Measurements from ENCODE around the gene MIGA1.

Gene MIGA1

DNA sequence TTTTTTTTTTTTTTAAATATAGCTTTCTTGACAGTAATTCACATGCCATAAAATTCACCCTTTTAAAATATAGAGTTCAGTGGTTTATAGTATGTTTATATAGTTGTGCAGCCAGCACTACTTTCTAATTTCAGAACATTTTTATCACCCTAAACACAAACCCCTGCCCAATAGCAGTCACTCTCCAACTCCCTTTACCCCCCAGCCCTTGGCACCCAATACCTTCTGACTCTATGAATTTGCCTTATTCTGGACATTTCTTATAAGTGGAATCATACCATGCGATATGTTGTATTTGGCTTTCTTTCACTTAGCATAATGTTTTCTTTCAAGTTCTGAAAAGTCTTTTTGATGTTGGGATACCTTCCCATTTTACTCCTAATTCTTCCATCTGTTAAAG, 66.5 kb downstream of the MIGA1 start:
- H3K4me3 ChIP-seq (ENCODE audit: insufficient read depth, low read depth, low read length, poor library complexity, severe bottlenecking): no peak overlapping the region
- no peak overlapping the region for H3K27ac ChIP-seq (ENCODE audit: insufficient read depth, low read length, poor library complexity, severe bottlenecking)
- H3K4me1 ChIP-seq (ENCODE audit: control insufficient read depth, insufficient read depth, low read length, poor library complexity, severe bottlenecking): no peaks in the 10 kb centered on the region
- H3K27me3 ChIP-seq (replicated peaks; ENCODE audit: control insufficient read depth, insufficient read depth, low read length, poor library complexity, severe bottlenecking): no peaks in the 10 kb centered on the region
- H3K9me3 ChIP-seq (ENCODE audit: control insufficient read depth, low read length): no peaks in the 10 kb centered on the region
- no peak for DNase-seq
- peaks cover 6% of the 10 kb centered on the region for H3K36me3 ChIP-seq (ENCODE audit: control insufficient read depth, insufficient read depth, low read length)

DNA sequence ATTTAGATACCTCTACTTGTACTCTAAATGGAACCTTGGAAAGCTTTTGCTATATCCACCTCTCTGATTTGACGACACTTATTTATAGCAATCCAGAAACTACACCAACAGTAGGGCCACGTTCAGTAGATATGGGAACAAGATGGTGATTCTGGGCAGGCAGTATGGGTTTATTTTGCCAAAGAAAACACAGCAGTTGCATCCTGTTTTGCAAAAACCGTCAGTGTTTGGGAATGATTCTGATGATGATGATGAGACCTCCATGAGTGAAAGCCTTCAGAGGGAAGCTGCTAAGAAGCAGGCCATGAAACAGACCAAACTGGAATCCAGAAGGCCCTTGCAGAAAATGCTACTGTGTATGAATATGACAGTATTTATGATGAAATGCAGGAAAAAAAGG, 67.5 kb downstream of the MIGA1 start:
- DNase-seq: no peak
- H3K4me1 ChIP-seq (ENCODE audit: control insufficient read depth, insufficient read depth, low read length, poor library complexity, severe bottlenecking): no peaks in the 10 kb centered on the region
- H3K36me3 ChIP-seq (ENCODE audit: control insufficient read depth, insufficient read depth, low read length): peaks cover 6% of the 10 kb centered on the region
- no peaks in the 10 kb centered on the region for H3K27me3 ChIP-seq (replicated peaks; ENCODE audit: control insufficient read depth, insufficient read depth, low read length, poor library complexity, severe bottlenecking)
- no peak overlapping the region for H3K4me3 ChIP-seq (ENCODE audit: insufficient read depth, low read depth, low read length, poor library complexity, severe bottlenecking)
- H3K9me3 ChIP-seq (ENCODE audit: control insufficient read depth, low read length): no peaks in the 10 kb centered on the region
- H3K27ac ChIP-seq (ENCODE audit: insufficient read depth, low read length, poor library complexity, severe bottlenecking): no peak overlapping the region

DNA sequence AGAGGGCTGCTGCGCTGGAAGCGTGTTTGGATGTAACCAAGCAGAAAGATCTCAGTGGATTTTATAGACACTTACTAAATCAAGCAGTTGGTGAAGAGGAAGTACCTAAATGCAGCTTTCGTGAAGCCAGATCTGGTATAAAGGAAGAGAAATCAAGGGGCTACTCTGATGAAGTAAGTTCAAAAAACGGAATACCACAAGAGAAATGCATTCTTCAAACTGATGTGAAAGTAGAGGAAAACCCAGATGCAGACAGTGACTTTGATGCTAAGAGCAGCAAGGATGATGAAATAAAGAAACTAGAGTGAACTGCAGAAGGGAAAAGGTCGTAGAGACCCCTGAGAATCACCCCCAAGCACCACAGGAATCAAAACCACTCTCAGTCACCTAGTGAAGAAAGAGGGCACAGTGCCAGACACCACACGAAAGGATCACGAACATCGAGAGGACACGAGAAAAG, 68.2 kb downstream of the MIGA1 start:
- Histone ChIP-seq H3K27me3 (replicated peaks; ENCODE audit: control insufficient read depth, insufficient read depth, low read length, poor library complexity, severe bottlenecking) (no peaks in the 10 kb centered on the region), H3K36me3 (ENCODE audit: control insufficient read depth, insufficient read depth, low read length) (peaks cover 6% of the 10 kb centered on the region), H3K4me3 (ENCODE audit: insufficient read depth, low read depth, low read length, poor library complexity, severe bottlenecking) (no peak overlapping the region), H3K4me1 (ENCODE audit: control insufficient read depth, insufficient read depth, low read length, poor library complexity, severe bottlenecking) (no peaks in the 10 kb centered on the region), H3K9me3 (ENCODE audit: control insufficient read depth, low read length) (no peaks in the 10 kb centered on the region), H3K27ac (ENCODE audit: insufficient read depth, low read length, poor library complexity, severe bottlenecking) (no peak overlapping the region)
- no peak for DNase-seq

DNA sequence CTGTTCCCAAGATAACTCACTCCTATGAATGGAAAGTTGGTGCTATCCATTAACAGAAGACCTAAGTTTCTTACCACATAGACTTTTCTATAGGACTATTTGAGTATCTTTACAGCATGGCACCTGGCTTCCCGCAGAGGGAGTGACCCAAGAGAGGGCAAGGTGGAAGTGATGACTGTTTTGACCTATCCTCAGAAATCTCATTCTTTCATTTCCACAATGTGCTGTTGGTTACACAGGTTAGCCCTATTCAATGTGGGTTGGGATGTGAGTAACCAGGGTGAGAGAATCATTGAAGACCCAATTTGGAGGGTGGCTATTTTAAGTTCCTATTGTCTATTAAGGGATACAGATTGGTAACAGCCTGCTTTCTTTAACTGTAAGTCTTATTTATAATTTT, 70.6 kb downstream of the MIGA1 start:
- Histone ChIP-seq H3K27ac (ENCODE audit: insufficient read depth, low read length, poor library complexity, severe bottlenecking) (no peak overlapping the region), H3K27me3 (replicated peaks; ENCODE audit: control insufficient read depth, insufficient read depth, low read length, poor library complexity, severe bottlenecking) (no peaks in the 10 kb centered on the region), H3K4me3 (ENCODE audit: insufficient read depth, low read depth, low read length, poor library complexity, severe bottlenecking) (no peak overlapping the region), H3K9me3 (ENCODE audit: control insufficient read depth, low read length) (no peaks in the 10 kb centered on the region), H3K36me3 (ENCODE audit: control insufficient read depth, insufficient read depth, low read length) (no peaks in the 10 kb centered on the region), H3K4me1 (ENCODE audit: control insufficient read depth, insufficient read depth, low read length, poor library complexity, severe bottlenecking) (no peaks in the 10 kb centered on the region)
- DNase-seq: no peak

DNA sequence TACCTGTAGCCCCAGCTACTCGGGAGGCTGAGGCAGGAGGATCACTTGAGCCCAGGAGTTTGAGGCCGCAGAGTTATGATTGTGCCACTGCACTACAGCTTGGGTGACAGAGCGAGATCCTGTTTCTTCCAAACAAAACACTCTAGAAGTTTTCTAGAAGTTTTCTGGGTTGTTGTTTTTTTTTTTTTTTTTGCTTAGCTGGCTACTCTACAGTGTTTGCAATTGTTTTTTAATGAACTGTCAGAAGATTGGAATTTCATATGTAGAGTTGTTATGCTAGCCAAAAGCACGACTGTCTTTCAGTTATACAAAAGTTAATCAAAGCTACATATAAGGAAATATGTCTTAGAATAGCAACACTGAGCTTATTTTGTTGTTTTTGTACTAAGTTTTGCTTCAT, 78.1 kb downstream of the MIGA1 start:
- no peak overlapping the region for H3K27ac ChIP-seq (ENCODE audit: insufficient read depth, low read length, poor library complexity, severe bottlenecking)
- H3K27me3 ChIP-seq (replicated peaks; ENCODE audit: control insufficient read depth, insufficient read depth, low read length, poor library complexity, severe bottlenecking): no peaks in the 10 kb centered on the region
- H3K9me3 ChIP-seq (ENCODE audit: control insufficient read depth, low read length): no peaks in the 10 kb centered on the region
- no peak for DNase-seq
- no peaks in the 10 kb centered on the region for H3K4me1 ChIP-seq (ENCODE audit: control insufficient read depth, insufficient read depth, low read length, poor library complexity, severe bottlenecking)
- H3K36me3 ChIP-seq (ENCODE audit: control insufficient read depth, insufficient read depth, low read length): peaks cover 10% of the 10 kb centered on the region
- H3K4me3 ChIP-seq (ENCODE audit: insufficient read depth, low read depth, low read length, poor library complexity, severe bottlenecking): no peak overlapping the region

DNA sequence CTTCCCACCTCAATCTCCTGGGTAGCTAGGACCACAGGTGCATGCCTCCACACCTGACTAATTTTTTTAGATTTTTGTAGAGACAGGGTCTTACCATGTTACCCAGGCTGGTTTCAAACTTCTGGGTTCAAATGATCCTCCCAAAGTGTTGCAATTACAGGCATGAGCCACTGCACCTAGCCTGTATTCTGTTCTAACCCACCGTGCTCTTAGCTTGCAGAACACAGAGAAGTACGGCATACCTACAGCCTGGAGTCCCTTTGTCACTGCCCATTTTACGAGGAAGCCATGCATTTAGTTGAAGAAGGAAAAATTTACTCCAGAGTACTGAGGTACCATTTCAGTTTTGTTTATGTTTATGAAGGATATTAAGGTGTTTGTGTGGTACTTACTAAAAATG, 79.3 kb downstream of the MIGA1 start:
- H3K27me3 ChIP-seq (replicated peaks; ENCODE audit: control insufficient read depth, insufficient read depth, low read length, poor library complexity, severe bottlenecking): no peaks in the 10 kb centered on the region
- no peak overlapping the region for H3K27ac ChIP-seq (ENCODE audit: insufficient read depth, low read length, poor library complexity, severe bottlenecking)
- H3K9me3 ChIP-seq (ENCODE audit: control insufficient read depth, low read length): no peaks in the 10 kb centered on the region
- H3K36me3 ChIP-seq (ENCODE audit: control insufficient read depth, insufficient read depth, low read length): peaks cover 10% of the 10 kb centered on the region
- H3K4me1 ChIP-seq (ENCODE audit: control insufficient read depth, insufficient read depth, low read length, poor library complexity, severe bottlenecking): no peaks in the 10 kb centered on the region
- no peak overlapping the region for H3K4me3 ChIP-seq (ENCODE audit: insufficient read depth, low read depth, low read length, poor library complexity, severe bottlenecking)
- DNase-seq: no peak

DNA sequence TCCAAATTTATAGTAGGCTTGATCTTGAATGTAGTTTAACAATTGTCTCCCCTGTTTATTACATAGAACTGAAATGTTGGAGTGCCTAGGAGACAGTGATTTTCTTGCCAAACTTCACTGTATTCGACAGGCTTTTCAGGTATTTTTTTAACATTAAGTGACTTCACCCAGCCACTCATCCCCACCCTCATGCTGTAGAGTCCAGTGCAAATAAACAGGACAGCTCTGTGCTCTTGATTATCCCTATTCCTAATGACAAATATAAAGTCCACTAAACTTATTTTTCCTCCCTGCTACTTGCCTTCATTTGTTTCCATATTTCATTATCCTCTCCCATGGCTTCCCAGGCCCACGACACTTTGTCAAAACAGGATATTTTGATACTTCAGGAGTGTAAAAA, 79.8 kb downstream of the MIGA1 start:
- no peaks in the 10 kb centered on the region for H3K4me1 ChIP-seq (ENCODE audit: control insufficient read depth, insufficient read depth, low read length, poor library complexity, severe bottlenecking)
- H3K9me3 ChIP-seq (ENCODE audit: control insufficient read depth, low read length): no peaks in the 10 kb centered on the region
- H3K4me3 ChIP-seq (ENCODE audit: insufficient read depth, low read depth, low read length, poor library complexity, severe bottlenecking): no peak overlapping the region
- H3K27me3 ChIP-seq (replicated peaks; ENCODE audit: control insufficient read depth, insufficient read depth, low read length, poor library complexity, severe bottlenecking): no peaks in the 10 kb centered on the region
- DNase-seq: no peak
- peaks cover 10% of the 10 kb centered on the region for H3K36me3 ChIP-seq (ENCODE audit: control insufficient read depth, insufficient read depth, low read length)
- H3K27ac ChIP-seq (ENCODE audit: insufficient read depth, low read length, poor library complexity, severe bottlenecking): no peak overlapping the region

DNA sequence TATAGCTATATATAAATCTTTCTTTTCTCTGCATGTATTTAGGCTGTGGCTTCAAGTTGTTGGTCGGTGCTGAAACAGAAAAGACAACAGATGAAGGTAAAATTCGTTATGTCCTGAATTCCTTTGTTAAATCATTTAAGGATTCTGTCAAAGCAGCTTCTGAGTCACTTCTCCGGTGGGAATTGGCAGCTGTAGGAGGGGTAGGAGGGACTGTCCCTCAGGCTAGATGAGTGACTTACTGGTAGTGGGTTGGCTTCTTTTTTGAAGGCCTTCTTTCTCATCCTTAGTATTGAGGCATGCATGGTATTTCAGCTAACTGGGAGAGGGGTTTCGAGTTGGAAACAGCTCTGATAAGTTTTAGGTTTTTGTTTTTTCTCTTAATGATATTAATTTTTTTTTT, 86.8 kb downstream of the MIGA1 start:
- Histone ChIP-seq H3K4me1 (ENCODE audit: control insufficient read depth, insufficient read depth, low read length, poor library complexity, severe bottlenecking) (no peaks in the 10 kb centered on the region), H3K27ac (ENCODE audit: insufficient read depth, low read length, poor library complexity, severe bottlenecking) (no peak overlapping the region), H3K9me3 (ENCODE audit: control insufficient read depth, low read length) (no peaks in the 10 kb centered on the region), H3K27me3 (replicated peaks; ENCODE audit: control insufficient read depth, insufficient read depth, low read length, poor library complexity, severe bottlenecking) (no peaks in the 10 kb centered on the region), H3K36me3 (ENCODE audit: control insufficient read depth, insufficient read depth, low read length) (peaks cover 29% of the 10 kb centered on the region), H3K4me3 (ENCODE audit: insufficient read depth, low read depth, low read length, poor library complexity, severe bottlenecking) (no peak overlapping the region)
- DNase-seq: no peak

DNA sequence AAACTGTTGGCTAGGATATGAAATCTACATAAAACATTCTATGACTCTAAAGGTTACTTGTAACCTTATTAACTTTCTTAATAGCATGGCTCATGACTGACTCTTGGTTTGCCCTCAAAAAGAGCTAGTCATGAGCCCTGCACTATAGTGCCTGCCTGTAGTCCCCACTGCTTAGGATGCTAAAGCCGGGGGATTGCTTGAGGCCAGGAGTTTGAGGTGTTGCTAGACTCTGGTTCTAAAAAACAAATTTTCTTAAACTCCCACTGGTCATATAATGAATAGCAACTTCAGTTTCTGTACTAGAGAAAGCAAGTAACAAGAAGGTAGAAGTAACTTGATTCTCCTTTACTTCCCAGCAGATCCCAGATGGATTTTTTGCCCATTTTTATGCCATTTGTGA, 93.2 kb downstream of the MIGA1 start:
- no peak overlapping the region for H3K4me3 ChIP-seq (ENCODE audit: insufficient read depth, low read depth, low read length, poor library complexity, severe bottlenecking)
- H3K27me3 ChIP-seq (replicated peaks; ENCODE audit: control insufficient read depth, insufficient read depth, low read length, poor library complexity, severe bottlenecking): no peaks in the 10 kb centered on the region
- H3K9me3 ChIP-seq (ENCODE audit: control insufficient read depth, low read length): no peaks in the 10 kb centered on the region
- no peak overlapping the region for H3K27ac ChIP-seq (ENCODE audit: insufficient read depth, low read length, poor library complexity, severe bottlenecking)
- H3K4me1 ChIP-seq (ENCODE audit: control insufficient read depth, insufficient read depth, low read length, poor library complexity, severe bottlenecking): no peaks in the 10 kb centered on the region
- peaks cover 17% of the 10 kb centered on the region for H3K36me3 ChIP-seq (ENCODE audit: control insufficient read depth, insufficient read depth, low read length)
- DNase-seq: no peak

DNA sequence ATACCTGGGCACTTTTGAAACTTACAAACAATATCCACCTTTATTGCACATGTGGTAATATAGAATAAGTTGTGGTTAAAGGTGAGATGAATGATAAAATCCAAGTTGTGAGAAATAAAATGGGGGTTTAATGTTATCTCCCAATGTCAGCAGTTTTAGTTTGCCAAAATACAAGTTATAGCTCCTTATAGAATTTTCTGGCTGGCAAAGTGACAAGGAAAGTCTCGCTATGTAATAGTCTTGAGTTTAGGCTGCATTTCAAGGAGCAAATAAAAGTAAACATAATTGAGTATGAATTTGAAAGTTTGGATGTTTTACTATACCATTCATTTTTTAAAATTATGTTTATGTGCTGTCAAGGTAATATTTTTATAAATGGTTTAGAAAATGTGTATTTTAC, 94.0 kb downstream of the MIGA1 start:
- Histone ChIP-seq H3K27ac (ENCODE audit: insufficient read depth, low read length, poor library complexity, severe bottlenecking) (no peak overlapping the region), H3K36me3 (ENCODE audit: control insufficient read depth, insufficient read depth, low read length) (peaks cover 11% of the 10 kb centered on the region), H3K27me3 (replicated peaks; ENCODE audit: control insufficient read depth, insufficient read depth, low read length, poor library complexity, severe bottlenecking) (no peaks in the 10 kb centered on the region), H3K4me3 (ENCODE audit: insufficient read depth, low read depth, low read length, poor library complexity, severe bottlenecking) (no peak overlapping the region), H3K4me1 (ENCODE audit: control insufficient read depth, insufficient read depth, low read length, poor library complexity, severe bottlenecking) (no peaks in the 10 kb centered on the region), H3K9me3 (ENCODE audit: control insufficient read depth, low read length) (no peaks in the 10 kb centered on the region)
- no peak for DNase-seq
